T-helper 2 cell (primary cell): ENCODE measurements around the gene FZR1.
"Not testable (repeated sequence)": the region's sequence is repeated elsewhere in the genome, so short reads cannot be mapped to it uniquely, and the experiment has no call there.

Experiments used
- DNase-seq, 5 experiments: peaks; one replicate each; pipeline versions ENCODE4 v3.0.0 to v3.0.0-alpha.2; 2012 to 2022

The FZR1 gene

DNA sequence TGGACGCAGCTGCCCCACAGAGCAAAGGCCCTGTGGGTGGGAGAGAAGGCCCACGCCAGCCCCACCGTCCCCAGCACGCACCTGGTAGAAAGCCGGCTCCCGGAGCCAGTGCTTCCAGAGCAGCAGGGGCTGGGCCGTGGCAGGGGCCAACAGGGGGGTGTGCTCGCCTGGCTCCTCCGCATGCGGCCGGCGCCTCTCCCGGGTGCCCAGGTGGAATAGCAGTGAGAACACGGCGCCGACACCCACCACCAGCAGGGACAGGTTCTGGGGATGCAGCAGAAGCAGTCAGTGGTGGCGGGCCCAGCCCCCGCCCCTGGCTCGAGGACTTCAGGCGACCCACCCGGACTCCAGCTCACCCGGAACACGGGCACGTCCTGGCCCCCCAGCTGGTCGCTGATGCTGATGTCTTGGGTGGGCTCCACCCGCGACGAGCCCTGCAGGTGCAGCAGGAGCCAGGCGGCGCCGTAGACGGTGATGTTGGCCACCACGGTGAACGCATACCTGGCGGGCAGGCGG, 41.7 kb downstream of the FZR1 start:
- no peak for DNase-seq

- DNase-seq: no peak
Observed at GRCh38 chr19:3548606-3549005, 42.5 kb downstream of the FZR1 start.

DNA sequence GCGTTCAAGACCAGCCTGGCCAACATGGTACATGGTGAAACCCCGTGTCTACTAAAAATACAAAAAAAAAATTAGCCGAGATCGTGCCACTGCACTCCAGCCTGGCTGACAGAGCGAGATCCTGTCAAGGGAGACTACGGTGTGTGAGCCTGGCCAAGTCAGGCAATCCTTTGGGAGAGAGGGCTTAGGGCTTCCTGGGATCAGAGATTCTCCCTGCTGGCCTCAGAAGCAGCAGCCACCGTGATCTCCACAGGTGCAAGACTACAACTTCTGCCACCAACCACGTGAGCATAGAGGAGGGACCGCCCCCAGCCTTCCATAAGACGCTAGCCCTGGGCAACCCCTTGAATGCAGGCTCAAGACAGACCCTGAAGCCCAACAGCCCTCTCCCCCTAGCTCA, 43.7 kb downstream of the FZR1 start:
- DNase-seq: no peak

- no peak for DNase-seq
Observed at GRCh38 chr19:3550947-3551791, 45.1 kb downstream of the FZR1 start.

DNA sequence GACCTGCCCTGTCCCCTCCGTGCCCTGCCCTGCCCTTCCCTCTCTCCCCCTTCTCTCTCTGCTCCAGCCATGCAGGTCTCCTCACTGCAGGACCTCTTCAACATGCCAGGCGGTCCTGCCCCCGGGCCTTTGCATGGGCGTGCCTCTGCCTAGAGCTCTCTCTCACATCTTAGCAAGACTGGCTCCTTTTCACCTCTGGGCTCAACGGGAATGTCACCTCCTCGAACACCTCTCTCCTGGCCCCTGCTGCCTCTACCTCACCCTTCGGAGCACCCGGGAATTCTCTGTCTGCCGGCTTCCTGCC, 45.6 kb downstream of the FZR1 start:
- DNase-seq: no peak

- peak in 3 of 5 experiments; percentile 29 to 81 (median 59) for DNase-seq
Observed at GRCh38 chr19:3554254-3555083, 48.4 kb downstream of the FZR1 start.

DNA sequence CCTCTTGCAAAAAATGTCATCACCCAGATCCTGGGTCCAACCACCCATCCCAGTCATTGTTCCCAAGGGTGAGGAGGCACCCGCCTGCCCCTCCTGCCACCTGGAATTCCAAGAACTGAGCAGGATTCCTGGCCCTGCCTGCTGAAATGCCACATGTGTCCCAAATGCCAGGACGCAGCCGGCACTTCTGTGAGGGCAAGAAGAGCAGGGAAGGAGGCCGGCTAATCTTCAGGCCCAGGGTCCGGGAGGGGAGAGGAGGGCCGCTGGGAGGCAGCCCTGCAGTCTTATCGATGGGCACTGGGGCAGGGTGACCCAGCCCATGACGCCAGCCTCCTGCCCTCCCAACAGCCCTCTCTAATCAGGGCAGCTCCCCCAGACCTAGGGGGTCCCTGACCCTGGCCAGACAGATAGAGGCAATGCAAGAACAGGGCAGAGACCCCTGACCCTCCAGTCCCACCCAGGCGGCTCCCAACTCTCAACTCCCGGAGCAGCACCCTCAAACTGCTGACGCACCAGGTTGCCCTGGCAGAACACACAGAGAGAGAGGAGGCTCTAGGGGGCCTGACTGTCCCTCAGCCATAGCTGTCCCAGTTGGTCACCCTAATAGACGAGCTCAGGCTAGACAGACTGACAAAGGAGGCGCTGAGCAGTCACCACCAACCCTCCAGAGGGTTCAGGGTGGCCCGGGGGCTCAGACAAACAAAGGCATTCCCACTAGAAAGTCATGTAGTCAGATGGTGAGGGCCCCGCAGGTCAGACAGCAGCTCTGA, 49.7 kb downstream of the FZR1 start:
- DNase-seq: no peak

GRCh38 chr19:3556423-3556977, 50.4 kb downstream of the FZR1 start:
- DNase-seq: no peak

DNA sequence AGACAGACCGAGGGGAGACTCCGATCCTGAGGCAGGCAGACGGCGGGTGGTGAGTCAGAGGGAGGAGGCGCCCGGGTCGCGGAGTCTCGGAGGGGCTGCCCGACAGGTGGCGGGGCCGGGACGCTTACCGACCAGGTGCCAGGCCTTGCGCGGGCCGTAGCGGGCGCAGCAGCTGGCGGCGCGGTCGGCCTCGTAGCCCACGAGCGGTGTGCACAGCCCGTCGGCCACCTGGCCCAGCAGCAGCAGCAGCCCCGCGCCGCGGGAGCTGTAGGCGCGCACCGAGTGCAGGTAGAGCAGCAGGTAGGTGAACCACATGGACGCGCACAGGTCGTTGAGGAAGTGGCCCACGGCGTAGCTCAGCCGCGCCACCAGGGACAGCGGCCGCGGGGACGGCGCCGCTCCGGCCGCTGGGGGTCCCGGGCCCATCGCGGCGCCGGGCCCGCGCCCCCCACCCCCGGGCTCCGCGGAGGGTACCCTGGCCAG, 50.9 kb downstream of the FZR1 start:
- peak; percentile 35 to 56 (median 52) for DNase-seq

- DNase-seq: peak; percentile 86 to 96 (median 91)
Observed at GRCh38 chr19:3557461-3558248, 51.5 kb downstream of the FZR1 start, which contains the start of gene MFSD12. TSS of gene MFSD12 (minus strand) at chr19:3557586. CDS start at chr19:3557403, 183 bp downstream.

DNA sequence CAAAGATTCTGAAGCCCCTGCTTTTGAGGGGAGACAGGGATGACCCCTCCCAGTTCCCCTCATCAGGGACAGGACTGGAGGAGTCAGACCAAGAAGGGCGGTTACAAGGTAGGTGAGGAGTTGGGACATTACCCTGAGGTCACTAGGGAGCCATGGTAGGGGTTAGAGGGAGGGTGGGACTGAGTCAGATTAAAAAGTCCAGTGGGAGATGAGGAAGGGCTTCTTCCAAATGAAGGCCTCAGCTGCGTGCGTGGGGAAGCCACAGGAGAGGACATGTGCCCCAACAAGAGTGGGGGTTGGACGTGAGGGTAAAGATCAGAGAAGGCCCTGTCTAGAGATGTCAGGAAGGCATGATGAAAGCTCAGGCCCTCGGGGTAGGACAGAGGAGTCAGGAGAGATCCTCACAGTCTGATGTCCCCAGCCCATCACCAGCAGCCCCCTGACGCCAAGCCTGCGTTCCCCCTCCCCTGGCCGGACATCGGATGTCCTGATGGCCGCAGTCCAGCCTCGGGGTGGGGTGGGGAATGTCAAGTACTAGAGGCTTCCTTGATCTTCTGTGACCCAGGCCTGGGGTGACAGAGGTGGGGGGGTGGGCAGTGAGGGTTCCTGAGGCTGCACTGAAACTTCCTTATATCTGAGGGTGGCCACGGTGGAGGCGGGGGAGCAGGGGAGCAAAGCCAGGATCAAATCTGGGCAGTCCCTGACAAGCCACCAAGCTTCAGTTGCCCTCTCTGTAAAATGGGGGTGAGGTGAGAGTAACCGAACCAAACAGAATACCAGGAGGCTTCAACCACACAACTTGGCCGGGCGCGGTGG, 57.8 kb downstream of the FZR1 start:
- no peak for DNase-seq

DNA sequence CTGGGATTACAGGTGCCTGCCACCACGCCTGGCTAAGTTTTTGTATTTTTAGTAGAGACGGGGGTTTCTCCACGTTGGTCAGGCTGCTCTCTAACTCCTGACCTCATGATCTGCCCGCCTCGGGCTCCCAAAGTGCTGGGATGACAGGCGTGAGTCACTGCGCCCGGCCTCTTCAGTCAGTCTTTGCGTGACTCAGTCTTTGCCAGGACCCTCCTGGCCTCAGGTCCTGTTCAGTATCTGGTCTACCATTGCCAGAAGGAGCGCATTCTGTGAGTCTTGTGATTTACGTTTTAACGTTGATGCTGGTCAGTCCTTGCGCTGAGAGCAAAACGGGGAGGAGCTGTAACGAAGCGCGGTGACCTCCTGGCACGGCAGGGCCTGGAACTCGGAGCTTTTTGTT, 59.0 kb downstream of the FZR1 start:
- DNase-seq: no peak

DNA sequence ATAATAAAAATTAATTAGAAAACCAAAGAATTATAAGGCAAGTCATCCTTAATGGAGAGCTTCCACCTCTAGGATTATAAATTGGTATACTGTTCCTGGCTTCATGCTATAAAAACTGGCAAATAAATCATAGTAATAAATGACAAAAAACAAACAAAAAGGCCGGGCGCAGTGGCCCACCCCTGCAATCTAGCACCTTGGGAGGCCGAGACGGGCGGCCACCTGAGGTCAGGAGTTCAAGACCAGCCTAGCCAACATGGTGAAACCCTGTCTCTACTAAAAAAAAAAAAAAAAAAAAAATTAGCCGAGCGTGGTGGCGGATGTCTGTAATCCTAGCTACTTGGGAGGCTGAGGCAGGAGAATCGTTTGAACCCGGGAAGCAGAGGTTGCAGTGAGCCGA, 63.9 kb downstream of the FZR1 start:
- not testable (repeated sequence) for DNase-seq

DNA sequence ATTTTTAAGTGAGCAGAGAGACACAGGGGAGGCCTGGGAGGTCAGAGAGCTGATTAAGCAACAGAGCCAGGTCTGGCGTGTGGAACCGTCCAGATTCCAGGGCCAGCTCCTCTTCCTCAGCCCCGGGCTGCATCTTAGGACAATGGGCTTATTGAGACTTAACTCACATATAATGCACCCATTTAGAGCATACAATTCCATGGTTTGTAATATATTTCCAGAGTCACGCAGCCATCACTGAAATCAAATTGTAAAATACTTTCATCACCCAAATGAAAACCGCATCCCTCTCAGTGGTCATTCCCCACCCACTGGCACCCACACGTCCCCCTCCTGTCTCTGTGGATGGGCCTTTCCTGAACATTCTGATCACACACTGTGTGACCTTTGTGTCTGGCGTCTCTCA, 64.5 kb downstream of the FZR1 start:
- DNase-seq: no peak

DNA sequence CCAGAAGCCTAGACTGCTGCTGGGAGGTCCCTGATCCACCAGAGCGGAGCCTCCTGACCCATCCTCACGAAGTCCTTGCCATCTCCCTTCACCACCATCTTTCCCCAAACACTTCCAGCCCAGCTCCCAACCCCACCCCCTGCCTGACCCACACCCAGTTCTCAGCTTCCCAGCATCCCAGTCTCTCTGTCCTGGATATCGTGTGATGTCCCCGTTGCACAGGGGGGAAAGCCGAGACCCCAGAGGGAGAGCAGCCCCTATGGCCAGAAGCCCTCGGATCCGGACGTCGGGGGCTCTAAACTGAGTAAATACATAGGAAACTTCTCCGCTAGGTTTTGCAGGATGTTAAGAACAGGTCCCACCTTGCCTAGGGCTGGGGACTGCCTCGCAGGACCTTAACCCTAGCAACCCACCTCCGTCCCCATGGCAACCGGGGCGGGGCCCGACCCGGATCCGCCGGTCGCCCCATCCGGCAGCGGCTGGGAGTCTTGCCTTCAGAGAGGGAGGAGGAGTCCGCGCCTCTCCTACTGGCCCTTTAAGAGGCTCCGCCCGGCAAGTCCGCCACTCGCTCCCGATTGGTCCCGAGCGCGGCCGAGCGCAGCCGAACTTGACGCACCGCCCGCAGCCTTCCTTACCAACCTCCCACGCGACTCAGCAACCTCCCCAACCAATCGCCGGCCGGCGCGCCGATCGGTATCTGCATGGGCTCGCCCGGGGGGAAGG, 66.2 kb downstream of the FZR1 start:
- peak; percentile 98 to 100 (median 99) for DNase-seq

GRCh38 chr19:3572855-3573161, 66.7 kb downstream of the FZR1 start, which contains the start of gene HMG20B:
TSS of gene HMG20B (plus strand) at chr19:3572944. CDS start at chr19:3573310, 366 bp downstream.
- DNase-seq: no peak

GRCh38 chr19:3573162-3573857, 67.2 kb downstream of the FZR1 start:
- DNase-seq: peak in 1 of 5 experiments; percentile 38

- peak; percentile 69 to 93 (median 75) for DNase-seq
Observed at GRCh38 chr19:3573858-3574637, 67.9 kb downstream of the FZR1 start.
